HepG2 (cell line): ENCODE data around the gene NDUFB10. TPM values are rescaled to one million over a fixed set of nuclear protein-coding genes. Genes with fewer than 3 reads are reported as not detected.

Source experiments
- ATRX ChIP-seq: sonication (generic); formaldehyde crosslinking; IDR thresholded peaks from 2 replicates; pipeline ENCODE4 v1.4.0; 2020; ENCODE audit warnings: missing genetic modification reagents, borderline replicate concordance
- SIN3B ChIP-seq: fragments of 150-350 bp; IDR thresholded peaks from 2 replicates; pipeline ENCODE4 v1.6.1; 2014; ENCODE audit warnings: low read length
- ZSCAN31 ChIP-seq: sonication (generic); formaldehyde crosslinking; IDR thresholded peaks from 2 replicates; pipeline ENCODE4 v1.5.0; 2020; ENCODE audit warnings: low read depth, mild to moderate bottlenecking, missing genetic modification reagents
- polyA plus RNA-seq, 8 experiments: library from polyadenylated mRNA; depleted of rRNA in 3 of 8; stranded (reverse) in 7 of 8; unstranded in 1 of 8; fragments of >200 nt; fragmentation: Illumina TruSeq in 4 of 8; extraction: Trizol in 4 of 8; gene quantifications; 2 replicates each; pipeline versions ENCODE4 v1.2.1 to v1.2.3, GENCODE V29; 2011 to 2016; ENCODE audit warnings: low read depth in 4 of 8, missing spikeins in 1 of 8, mixed read lengths in 1 of 8; ENCODE audit not compliant: insufficient read depth in 1 of 8
- total RNA-seq, 5 experiments: library from RNA; depleted of rRNA; stranded (reverse); fragments of >200 nt; fragmentation: Illumina TruSeq; extraction: Trizol; gene quantifications; 2 replicates each; pipeline ENCODE4 v1.2.3, GENCODE V29; 2016; ENCODE audit warnings: low read depth in 1 of 5
- TF ChIP-seq, protein P1 (sequence below): sonication (generic); formaldehyde crosslinking; IDR thresholded peaks from 2 replicates; pipeline ENCODE4 v1.4.0; 2020; ENCODE audit warnings: missing genetic modification reagents, borderline replicate concordance
- TF ChIP-seq, protein P2 (sequence below): sonication (generic); formaldehyde crosslinking; IDR thresholded peaks from 2 replicates; pipeline ENCODE4 v1.8.0; 2022; ENCODE audit warnings: mild to moderate bottlenecking, missing genetic modification reagents, borderline replicate concordance

The NDUFB10 gene
- total and polyA plus RNA-seq, 2 of the 13 experiments (the other 11 are each of a cell fraction or from before 2014, with no cell fraction given) = 68.6 to 157 TPM

DNA sequence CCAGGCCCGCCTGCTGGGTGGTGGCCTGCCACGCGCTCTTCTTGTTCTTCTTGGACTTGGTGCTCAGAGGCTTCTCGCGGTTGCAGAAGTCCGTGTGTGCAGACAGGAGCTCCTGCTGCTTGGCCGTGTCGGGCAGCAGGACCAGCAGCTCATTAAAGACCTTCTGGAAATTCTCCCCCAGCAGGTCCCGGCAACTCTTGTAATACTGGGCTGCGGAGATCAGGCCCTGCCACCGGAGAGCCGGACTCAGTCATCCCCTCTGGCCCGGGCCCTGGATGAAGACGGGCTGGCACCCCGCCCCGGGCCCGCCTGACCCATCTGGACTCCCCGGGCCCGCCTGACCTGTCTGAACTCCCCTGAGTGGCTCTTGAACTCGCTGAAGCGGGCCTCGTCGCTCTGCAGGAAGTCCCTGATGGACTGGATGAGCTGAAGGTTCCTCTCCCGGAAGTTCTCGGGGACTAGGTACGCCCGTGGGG, 39.1 kb downstream of the NDUFB10 start (continued):
- TF ChIP-seq, protein P1, sequence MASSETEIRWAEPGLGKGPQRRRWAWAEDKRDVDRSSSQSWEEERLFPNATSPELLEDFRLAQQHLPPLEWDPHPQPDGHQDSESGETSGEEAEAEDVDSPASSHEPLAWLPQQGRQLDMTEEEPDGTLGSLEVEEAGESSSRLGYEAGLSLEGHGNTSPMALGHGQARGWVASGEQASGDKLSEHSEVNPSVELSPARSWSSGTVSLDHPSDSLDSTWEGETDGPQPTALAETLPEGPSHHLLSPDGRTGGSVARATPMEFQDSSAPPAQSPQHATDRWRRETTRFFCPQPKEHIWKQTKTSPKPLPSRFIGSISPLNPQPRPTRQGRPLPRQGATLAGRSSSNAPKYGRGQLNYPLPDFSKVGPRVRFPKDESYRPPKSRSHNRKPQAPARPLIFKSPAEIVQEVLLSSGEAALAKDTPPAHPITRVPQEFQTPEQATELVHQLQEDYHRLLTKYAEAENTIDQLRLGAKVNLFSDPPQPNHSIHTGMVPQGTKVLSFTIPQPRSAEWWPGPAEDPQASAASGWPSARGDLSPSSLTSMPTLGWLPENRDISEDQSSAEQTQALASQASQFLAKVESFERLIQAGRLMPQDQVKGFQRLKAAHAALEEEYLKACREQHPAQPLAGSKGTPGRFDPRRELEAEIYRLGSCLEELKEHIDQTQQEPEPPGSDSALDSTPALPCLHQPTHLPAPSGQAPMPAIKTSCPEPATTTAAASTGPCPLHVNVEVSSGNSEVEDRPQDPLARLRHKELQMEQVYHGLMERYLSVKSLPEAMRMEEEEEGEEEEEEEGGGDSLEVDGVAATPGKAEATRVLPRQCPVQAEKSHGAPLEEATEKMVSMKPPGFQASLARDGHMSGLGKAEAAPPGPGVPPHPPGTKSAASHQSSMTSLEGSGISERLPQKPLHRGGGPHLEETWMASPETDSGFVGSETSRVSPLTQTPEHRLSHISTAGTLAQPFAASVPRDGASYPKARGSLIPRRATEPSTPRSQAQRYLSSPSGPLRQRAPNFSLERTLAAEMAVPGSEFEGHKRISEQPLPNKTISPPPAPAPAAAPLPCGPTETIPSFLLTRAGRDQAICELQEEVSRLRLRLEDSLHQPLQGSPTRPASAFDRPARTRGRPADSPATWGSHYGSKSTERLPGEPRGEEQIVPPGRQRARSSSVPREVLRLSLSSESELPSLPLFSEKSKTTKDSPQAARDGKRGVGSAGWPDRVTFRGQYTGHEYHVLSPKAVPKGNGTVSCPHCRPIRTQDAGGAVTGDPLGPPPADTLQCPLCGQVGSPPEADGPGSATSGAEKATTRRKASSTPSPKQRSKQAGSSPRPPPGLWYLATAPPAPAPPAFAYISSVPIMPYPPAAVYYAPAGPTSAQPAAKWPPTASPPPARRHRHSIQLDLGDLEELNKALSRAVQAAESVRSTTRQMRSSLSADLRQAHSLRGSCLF (CRISPR knock-in tag) = no peak
- TF ChIP-seq, protein P2, sequence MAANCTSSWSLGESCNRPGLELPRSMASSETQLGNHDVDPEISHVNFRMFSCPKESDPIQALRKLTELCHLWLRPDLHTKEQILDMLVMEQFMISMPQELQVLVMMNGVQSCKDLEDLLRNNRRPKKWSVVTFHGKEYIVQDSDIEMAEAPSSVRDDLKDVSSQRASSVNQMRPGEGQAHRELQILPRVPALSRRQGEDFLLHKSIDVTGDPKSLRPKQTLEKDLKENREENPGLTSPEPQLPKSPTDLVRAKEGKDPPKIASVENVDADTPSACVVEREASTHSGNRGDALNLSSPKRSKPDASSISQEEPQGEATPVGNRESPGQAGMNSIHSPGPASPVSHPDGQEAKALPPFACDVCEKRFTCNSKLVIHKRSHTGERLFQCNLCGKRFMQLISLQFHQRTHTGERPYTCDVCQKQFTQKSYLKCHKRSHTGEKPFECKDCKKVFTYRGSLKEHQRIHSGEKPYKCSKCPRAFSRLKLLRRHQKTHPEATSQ (CRISPR knock-in tag) = no peak
- no peak for TF ChIP-seq ZSCAN31 (CRISPR knock-in tag)
- TF ChIP-seq SIN3B = no peak
- TF ChIP-seq ATRX (CRISPR knock-in tag) = no peak
